Uterus (tissue), 2 donors: ENCODE measurements around the gene INAFM2.

Experiments used
- CTCF ChIP-seq, 4 experiments: fragments of 200-600 bp in 2 of 4; fragments of 450-650 bp in 2 of 4; sonication (generic) in 2 of 4; IDR thresholded peaks; one replicate each; pipeline ENCODE4 v1.5.1; 2016 to 2019; ENCODE audit warnings: antibody characterized with exemption in 4 of 4, mild to moderate bottlenecking in 2 of 4, moderate library complexity in 1 of 4
- POLR2A ChIP-seq, 2 donors: fragments of 450-650 bp; IDR thresholded peaks; one replicate each; pipeline ENCODE4 v1.6.1; 2016; ENCODE audit warnings: antibody characterized with exemption in 2 of 2, mild to moderate bottlenecking in 1 of 2, moderate library complexity in 1 of 2

DNA sequence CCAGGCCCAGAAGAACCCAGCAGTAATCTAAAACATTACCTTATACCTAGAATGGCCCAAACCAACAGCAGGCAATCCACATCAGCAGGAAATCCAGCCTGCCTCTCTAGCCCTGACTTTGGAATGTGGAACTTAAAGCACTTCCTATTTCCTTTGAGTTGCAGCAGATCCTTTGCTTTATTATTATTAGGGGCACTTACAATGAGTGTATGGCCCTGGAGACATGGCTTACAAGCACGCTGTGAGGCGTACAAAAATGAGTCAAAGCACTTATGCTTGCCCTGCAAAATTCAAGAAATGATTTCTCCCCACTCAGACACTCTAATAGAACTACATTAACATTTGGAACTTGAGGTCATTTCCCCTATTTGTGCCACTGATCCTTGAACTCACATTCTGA, 49.5 kb downstream of the INAFM2 start:
- TF ChIP-seq CTCF (IDR thresholded peaks at IDR 0.05) = no peak
- no peak for TF ChIP-seq POLR2A (IDR thresholded peaks at IDR 0.05)
